DOHH2 (cell line): ENCODE results near the gene VPREB1.

ENCODE experiments used
- EZH2phosphoT487 ChIP-seq: fragments of 200-600 bp; sonication (generic); IDR thresholded peaks from 2 replicates; pipeline ENCODE4 v1.6.1; 2017; ENCODE audit warnings: borderline replicate concordance, mild to moderate bottlenecking, antibody characterized with exemption, low read length, moderate library complexity, mixed read lengths
- TF ChIP-seq, protein P1 (sequence below): fragments of 200-600 bp; sonication (generic); IDR thresholded peaks from one replicate; pipeline ENCODE4 v1.5.1; 2014; ENCODE audit warnings: antibody characterized with exemption, mild to moderate bottlenecking, low read depth, low read length; ENCODE audit not compliant: poor library complexity, severe bottlenecking

DNA sequence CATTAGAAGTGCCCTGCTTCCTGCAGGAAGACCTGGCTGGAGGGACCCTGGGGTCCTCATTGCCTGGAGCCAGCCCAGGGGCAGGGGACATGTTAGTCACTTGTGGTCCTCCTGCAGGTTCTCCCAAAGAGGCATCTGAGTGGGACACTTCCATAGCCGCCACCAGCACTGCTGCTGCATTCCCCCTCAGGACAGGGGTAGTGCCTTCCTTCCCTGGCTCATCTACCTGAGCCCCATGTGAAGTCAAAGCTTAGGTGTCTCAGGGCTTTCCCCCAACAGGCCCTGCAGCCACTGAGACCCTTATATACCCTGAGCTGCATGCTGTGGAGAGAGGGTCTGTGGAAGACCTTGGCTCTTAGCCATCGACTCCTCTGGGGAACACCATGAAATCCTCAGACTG is 45.0 kb upstream of the VPREB1 start:
- TF ChIP-seq, protein P1, sequence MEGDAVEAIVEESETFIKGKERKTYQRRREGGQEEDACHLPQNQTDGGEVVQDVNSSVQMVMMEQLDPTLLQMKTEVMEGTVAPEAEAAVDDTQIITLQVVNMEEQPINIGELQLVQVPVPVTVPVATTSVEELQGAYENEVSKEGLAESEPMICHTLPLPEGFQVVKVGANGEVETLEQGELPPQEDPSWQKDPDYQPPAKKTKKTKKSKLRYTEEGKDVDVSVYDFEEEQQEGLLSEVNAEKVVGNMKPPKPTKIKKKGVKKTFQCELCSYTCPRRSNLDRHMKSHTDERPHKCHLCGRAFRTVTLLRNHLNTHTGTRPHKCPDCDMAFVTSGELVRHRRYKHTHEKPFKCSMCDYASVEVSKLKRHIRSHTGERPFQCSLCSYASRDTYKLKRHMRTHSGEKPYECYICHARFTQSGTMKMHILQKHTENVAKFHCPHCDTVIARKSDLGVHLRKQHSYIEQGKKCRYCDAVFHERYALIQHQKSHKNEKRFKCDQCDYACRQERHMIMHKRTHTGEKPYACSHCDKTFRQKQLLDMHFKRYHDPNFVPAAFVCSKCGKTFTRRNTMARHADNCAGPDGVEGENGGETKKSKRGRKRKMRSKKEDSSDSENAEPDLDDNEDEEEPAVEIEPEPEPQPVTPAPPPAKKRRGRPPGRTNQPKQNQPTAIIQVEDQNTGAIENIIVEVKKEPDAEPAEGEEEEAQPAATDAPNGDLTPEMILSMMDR = no peak
- no peak for TF ChIP-seq EZH2phosphoT487
